ENCODE results near the gene SLC2A8.
A peak's percentile ranks its signal among the peaks of the same experiment; 100 is the strongest.

The SLC2A8 gene

DNA sequence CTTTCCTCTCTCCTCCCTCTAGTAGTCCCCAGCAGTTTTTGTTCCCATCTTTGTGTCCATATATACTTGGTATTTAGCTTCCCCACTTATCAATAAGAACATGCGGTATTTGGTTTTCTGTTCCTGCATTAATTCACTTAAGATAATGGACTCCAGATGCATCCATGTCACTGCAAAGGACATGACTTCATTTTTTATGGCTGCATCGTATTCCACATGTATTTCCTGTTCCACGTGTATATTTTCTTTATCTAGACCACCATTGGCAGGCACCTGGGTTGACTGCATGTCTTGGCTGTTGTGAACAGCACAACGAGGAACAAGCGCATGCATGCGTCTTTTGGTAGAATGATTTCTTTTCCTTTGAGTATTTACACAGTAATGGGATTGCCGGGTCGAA lies 33.4 kb downstream of the SLC2A8 start:
- H3K4me3 Mint-ChIP-seq: no peak overlapping the region
- no peak for DNase-seq
- H3K36me3 Mint-ChIP-seq (ENCODE audit: low read depth): peaks cover 68% of the 10 kb centered on the region
- no peaks in the 10 kb centered on the region for H3K27me3 Mint-ChIP-seq (ENCODE audit: low read depth, poor library complexity)
- peaks cover 16% of the 10 kb centered on the region for H3K4me1 Mint-ChIP-seq
- TF ChIP-seq, protein P1, sequence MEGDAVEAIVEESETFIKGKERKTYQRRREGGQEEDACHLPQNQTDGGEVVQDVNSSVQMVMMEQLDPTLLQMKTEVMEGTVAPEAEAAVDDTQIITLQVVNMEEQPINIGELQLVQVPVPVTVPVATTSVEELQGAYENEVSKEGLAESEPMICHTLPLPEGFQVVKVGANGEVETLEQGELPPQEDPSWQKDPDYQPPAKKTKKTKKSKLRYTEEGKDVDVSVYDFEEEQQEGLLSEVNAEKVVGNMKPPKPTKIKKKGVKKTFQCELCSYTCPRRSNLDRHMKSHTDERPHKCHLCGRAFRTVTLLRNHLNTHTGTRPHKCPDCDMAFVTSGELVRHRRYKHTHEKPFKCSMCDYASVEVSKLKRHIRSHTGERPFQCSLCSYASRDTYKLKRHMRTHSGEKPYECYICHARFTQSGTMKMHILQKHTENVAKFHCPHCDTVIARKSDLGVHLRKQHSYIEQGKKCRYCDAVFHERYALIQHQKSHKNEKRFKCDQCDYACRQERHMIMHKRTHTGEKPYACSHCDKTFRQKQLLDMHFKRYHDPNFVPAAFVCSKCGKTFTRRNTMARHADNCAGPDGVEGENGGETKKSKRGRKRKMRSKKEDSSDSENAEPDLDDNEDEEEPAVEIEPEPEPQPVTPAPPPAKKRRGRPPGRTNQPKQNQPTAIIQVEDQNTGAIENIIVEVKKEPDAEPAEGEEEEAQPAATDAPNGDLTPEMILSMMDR (IDR thresholded peaks at IDR 0.05): no peak
- H3K27ac Mint-ChIP-seq: no peak overlapping the region
- no peaks in the 10 kb centered on the region for H3K9me3 Mint-ChIP-seq

DNA sequence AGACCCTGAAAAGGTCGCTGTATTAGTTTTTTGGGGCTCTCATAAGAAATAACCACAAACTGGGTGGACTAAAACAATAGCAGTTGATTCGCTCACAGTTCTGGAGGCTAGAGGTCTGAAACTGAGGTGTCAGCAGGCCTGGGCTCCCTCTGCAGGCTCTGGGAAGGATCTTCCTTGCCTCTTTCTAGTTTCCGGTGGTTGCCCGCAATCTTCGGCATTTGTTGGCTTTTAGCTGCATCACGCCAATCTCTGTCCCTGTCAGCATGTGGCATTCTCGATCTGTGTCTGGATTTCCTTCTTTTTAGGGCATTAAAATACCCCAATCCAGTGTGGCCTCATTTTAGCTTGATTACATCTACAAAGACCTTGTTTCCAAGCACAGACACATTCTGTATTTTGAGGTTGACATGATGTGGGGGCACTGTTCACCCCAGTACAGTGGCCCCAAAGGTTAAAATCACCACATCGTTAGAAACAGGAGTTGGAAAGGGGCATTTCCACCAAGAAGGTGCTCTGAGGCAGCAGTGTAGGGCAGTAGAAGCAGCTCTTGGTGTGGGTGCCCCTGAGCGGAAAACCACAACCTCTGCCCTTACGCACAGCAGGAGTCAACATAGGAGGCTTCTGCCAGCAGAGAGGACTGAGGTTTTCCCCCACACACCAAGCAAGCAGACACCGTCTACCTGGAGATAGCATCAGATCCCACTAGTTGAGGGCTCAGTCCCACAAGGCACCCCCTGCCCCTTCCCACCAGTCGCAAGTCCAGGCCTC lies 40.7 kb downstream of the SLC2A8 start:
- no peaks in the 10 kb centered on the region for H3K27me3 Mint-ChIP-seq (ENCODE audit: low read depth, poor library complexity)
- peaks cover 84% of the 10 kb centered on the region for H3K36me3 Mint-ChIP-seq (ENCODE audit: low read depth)
- H3K9me3 Mint-ChIP-seq: peaks cover 5% of the 10 kb centered on the region
- H3K4me3 Mint-ChIP-seq: no peak overlapping the region
- no peaks in the 10 kb centered on the region for H3K4me1 Mint-ChIP-seq
- H3K27ac Mint-ChIP-seq: no peak overlapping the region
- no peak for DNase-seq
- TF ChIP-seq, protein P1 (IDR thresholded peaks at IDR 0.05): no peak

DNA sequence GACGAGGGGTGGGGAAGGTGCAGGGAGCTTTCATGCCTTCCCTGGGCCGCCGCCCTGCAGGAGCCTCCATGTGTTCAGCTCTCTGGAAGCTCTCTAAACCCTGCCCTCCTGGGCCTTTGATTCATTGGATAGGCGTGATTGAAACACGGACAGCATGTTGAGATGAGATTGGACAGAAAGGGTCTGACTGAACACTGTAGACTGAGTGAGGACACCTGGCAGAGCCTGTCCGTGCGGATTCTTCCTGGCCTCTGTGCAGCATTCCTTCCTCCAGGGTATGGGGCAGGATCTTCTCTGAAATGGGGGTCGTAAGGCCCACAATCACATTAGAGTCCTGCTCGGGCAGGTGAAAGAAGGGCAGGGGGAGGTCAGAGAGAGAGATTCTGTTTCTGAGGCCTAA lies 41.4 kb downstream of the SLC2A8 start:
- no peaks in the 10 kb centered on the region for H3K27me3 Mint-ChIP-seq (ENCODE audit: low read depth, poor library complexity)
- no peak for DNase-seq
- no peak overlapping the region for H3K4me3 Mint-ChIP-seq
- peaks cover 5% of the 10 kb centered on the region for H3K9me3 Mint-ChIP-seq
- H3K27ac Mint-ChIP-seq: peak overlapping the region; percentile 28
- no peaks in the 10 kb centered on the region for H3K4me1 Mint-ChIP-seq
- TF ChIP-seq, protein P1 (IDR thresholded peaks at IDR 0.05): no peak
- H3K36me3 Mint-ChIP-seq (ENCODE audit: low read depth): peaks cover 84% of the 10 kb centered on the region

DNA sequence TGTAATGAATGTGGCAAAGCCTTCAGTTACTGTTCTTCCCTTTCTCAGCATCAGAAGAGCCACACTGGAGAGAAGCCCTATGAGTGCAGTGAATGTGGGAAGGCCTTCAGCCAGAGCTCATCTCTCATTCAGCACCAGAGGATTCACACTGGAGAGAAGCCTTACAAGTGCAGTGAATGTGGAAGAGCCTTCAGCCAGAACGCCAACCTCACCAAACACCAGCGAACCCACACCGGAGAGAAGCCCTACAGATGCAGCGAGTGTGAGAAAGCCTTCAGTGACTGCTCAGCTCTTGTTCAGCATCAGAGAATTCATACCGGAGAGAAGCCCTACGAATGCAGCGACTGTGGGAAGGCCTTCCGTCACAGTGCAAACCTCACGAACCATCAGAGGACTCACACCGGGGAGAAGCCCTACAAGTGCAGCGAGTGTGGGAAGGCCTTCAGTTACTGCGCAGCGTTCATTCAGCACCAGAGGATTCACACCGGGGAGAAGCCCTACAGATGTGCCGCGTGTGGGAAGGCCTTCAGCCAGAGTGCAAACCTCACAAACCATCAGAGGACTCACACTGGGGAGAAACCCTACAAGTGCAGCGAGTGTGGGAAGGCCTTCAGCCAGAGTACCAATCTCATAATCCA lies 47.4 kb downstream of the SLC2A8 start:
- TF ChIP-seq, protein P1 (IDR thresholded peaks at IDR 0.05): no peak
- H3K27me3 Mint-ChIP-seq (ENCODE audit: low read depth, poor library complexity): no peaks in the 10 kb centered on the region
- H3K27ac Mint-ChIP-seq: peak overlapping the region; percentile 82
- peaks cover 20% of the 10 kb centered on the region for H3K9me3 Mint-ChIP-seq
- H3K4me1 Mint-ChIP-seq: peaks cover 20% of the 10 kb centered on the region
- peaks cover 97% of the 10 kb centered on the region for H3K36me3 Mint-ChIP-seq (ENCODE audit: low read depth)
- no peak for DNase-seq
- no peak overlapping the region for H3K4me3 Mint-ChIP-seq

DNA sequence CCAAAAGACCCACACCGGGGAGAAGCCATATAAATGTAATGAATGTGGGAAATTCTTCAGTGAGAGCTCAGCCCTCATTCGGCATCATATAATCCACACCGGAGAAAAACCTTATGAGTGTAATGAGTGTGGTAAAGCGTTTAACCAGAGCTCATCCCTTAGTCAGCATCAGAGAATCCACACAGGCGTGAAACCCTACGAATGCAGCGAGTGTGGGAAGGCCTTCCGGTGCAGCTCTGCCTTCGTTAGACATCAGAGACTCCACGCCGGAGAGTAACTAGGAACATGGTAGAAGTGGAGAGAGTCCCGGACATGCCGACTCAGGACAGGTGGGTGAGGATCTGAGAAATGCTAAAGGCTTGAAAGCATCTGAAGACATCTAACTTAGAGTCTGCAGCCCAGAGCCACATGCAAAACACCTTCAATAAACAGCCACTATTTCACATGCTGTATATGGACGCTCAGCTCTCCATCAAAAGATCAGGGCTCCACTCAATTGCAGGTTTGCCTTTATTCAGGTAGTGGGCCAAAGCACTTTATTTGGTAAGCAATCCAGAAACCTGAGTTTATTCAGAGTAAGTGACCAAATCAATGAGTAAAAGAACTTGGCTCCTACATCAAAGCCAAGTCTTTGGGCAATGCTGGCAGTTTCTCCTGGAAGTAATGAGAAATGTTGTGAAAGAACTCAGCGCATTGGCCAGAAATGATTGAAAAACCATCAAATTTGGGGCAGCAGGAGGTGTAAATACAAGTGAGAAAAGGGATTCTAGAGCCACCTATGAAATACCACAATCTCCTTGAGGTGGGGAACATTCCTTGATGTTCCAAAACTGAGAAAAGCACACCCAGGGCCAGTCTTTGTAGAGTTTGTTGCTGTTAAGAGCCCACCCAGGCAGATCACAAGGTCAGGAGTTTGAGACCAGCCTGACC lies 48.2 kb downstream of the SLC2A8 start:
- no peak for DNase-seq
- Mint-ChIP-seq H3K27ac (peak overlapping the region; percentile 100), H3K4me3 (no peak overlapping the region)

More for the DNA sequence above, 48.2 kb downstream of the SLC2A8 start:
- H3K9me3 Mint-ChIP-seq: peaks cover 20% of the 10 kb centered on the region
- H3K27me3 Mint-ChIP-seq (ENCODE audit: low read depth, poor library complexity): no peaks in the 10 kb centered on the region
- TF ChIP-seq, protein P1 (IDR thresholded peaks at IDR 0.05): no peak
- peaks cover 28% of the 10 kb centered on the region for H3K4me1 Mint-ChIP-seq
- H3K36me3 Mint-ChIP-seq (ENCODE audit: low read depth): peaks cover 97% of the 10 kb centered on the region

Measured in nephron progenitor cell (in vitro differentiated cells).